Measurements from ENCODE around the gene GPR62.

The GPR62 gene

DNA sequence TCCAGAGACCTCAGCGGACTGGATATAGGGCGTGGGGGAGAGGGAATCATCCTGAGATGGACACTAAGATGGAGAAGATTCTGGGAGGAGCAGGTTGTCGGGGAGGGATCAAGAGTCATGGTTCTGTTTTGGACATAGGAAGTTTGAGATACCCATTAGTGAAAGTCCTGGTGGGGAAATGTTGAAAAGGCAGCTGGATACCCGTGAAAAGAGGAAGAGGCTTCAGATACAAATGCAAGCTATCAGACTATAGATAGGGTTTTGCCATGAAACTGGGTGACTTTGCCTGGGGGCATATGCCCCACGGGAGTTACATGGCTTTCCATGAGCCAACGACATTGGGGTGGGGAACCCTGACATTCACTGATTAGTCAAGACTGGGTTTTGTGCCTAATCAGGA is 1.1 kb upstream of the GPR62 start:
- in situ Hi-C loops (cut with MboI; ENCODE audit: low sequenced_read_pairs), result no loop called here

DNA sequence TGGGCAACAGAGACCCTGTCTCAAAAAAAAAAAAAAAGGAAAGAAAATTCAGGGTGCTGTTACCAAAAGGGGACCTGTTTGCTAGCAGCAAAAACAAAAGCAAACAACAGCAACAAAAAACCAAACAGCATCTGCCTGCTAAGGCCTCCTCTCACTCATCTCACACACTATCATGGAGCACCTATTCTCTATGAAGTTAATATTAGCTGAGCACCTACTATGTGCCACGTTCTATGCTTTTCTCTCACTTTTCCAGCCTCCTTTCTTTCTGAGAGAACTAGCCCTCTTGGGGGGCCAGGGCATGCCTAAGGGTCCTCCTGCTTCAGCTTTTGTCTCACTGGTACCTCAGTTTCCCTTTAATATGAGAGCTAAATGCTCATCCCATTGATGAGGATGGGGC is 468 bp upstream of the GPR62 start:
- in situ Hi-C loops (cut with MboI; ENCODE audit: low sequenced_read_pairs), result no loop called here

DNA sequence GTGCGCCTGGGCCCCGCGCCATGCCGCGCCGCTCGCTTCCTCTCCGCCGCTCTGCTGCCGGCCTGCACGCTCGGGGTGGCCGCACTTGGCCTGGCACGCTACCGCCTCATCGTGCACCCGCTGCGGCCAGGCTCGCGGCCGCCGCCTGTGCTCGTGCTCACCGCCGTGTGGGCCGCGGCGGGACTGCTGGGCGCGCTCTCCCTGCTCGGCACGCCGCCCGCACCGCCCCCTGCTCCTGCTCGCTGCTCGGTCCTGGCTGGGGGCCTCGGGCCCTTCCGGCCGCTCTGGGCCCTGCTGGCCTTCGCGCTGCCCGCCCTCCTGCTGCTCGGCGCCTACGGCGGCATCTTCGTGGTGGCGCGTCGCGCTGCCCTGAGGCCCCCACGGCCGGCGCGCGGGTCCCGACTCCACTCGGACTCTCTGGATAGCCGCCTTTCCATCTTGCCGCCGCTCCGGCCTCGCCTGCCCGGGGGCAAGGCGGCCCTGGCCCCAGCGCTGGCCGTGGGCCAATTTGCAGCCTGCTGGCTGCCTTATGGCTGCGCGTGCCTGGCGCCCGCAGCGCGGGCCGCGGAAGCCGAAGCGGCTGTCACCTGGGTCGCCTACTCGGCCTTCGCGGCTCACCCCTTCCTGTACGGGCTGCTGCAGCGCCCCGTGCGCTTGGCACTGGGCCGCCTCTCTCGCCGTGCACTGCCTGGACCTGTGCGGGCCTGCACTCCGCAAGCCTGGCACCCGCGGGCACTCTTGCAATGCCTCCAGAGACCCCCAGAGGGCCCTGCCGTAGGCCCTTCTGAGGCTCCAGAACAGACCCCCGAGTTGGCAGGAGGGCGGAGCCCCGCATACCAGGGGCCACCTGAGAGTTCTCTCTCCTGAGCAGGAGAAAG is 951 bp downstream of the GPR62 start:
- in situ Hi-C loops (cut with MboI; ENCODE audit: low sequenced_read_pairs), result no loop called here

DNA sequence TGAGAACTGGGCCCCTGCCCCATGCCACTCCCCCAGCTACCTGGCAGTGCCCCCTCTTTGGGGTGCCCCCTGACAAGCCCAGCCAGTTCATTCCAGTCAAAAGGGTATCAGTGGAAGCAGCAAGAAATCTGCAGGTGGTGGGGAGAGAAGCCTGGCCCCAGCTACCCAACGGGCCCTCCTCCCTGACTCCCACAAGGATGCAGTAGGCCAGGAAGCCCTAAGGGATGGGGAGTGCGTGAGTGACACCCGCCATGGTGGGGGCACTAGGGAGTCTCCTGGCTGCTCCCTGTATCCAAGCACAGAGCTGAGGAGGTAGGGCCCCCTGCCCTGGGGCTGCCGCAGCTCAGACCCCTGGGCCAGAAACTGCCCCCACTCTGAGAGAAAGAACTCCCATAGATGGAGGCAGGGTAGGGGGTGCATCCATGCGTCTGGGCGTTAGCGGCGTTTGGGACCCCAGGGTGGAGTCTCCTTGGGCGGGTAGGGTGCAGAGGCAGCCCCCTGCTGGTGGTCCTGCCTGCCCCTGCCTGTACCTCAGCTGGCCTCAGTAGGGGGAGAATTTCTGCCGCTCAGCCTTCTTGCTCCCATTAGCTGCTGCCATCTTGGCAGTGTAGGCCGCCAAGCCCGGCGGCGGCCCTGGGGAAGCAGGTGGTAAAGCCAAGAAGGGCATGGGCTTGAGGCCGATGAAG is 2.5 kb downstream of the GPR62 start:
- in situ Hi-C loops (cut with MboI; ENCODE audit: low sequenced_read_pairs), result no loop called here

DNA sequence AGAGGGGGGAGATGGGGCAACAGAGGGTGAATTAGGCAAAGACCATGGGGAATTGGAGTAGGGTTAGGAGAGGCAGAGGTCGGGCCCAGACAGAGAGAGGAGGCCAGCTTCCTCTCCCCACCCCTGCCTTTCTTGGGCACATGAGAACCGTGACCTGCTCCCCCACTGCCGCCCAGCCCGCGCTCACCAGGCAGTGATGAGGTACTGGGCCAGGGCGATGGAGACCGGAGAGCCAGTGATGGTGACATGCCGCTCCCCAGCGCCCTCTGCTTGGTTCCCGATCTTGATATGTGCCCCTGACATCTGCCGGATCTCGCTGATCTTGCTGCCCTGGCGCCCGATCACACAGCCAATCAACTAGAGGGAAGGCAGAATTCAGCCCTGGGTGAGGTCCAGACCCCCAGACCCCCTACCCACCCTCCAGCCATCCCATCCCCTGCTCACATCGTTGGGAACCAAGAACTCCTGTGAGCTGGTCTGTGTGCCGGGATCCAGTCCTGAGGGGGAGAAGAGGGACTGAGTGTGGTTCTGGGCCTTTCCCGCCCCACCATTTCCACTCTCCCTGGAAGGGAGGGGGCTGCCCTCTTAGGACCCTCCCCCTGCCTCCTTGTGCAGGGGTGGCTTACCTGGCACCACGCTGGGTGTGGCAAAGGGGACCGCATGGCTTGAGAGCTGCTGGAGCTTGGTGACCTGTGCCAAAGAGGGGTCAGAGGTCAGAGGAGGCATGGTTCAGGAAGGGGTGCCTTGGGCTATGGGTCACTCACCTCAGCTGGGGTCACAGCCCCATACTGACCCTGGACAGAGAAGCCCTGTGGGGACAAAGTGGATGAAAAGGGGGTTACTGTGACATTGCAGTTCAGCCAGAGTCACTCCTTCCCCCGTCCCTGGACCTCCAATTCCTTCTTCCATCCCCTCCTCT is 3.7 kb downstream of the GPR62 start:
- in situ Hi-C loops (cut with MboI; ENCODE audit: low sequenced_read_pairs), result no loop called here

DNA sequence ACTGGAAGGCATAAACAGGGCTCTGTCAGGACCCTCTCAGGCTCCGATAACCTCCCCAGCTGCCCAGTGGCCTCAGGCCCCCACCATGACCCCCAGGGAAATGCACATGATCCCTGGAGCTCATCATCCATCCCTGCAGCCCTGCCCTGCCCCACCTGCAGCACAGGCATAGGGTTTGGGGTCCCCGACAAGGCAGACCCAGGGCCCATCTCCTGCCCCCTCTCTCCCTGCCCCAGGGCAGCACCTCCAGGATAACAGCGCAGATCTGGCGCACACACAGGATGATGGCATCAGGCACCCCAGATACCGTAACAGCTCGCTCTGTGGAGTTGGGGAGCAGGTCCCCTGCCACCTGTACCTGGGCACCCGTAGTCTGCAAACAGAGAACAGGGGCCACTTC is 4.5 kb downstream of the GPR62 start:
- in situ Hi-C loops (cut with MboI; ENCODE audit: low sequenced_read_pairs), result no loop called here

DNA sequence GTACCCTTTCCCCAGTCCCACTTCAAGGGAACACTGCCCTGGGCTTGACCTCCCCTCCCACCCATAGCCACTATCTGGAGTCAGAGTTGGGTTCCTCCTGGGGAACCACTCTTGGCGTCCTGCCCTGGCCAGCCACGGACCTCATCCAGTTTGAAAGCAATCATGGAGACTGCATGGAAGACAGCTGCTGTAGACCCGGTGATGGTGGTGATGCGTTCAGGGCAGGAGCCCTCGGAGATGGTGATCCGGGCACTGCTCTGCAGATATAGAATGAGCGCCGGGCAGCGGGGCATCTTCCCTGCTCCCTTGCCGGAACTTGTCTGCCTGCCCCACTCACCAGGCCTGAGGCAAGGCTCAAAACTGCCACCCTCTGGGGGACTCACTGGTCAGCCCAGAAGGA is 5.2 kb downstream of the GPR62 start:
- in situ Hi-C loops (cut with MboI; ENCODE audit: low sequenced_read_pairs), result no loop called here

DNA sequence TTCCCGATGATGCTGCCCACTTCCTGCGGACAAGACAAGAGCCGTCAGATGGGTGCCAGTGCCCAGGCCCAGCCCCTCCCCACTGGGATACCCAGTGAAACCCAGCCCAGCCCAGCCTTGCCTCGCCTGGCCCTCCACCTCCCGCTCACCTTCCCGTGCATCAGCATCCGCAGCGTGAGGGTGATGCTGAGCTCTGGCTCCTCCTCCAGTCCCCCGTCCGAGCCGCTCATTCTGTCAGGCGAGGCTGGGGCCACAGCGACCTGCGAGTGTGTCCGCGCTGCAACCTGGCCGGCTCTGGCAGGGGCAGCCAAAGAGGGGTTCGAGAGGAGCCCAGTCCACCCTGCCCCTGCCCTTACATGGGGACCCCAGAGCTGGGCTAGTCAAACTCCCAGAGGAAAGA is 5.8 kb downstream of the GPR62 start:
- in situ Hi-C loops (cut with MboI; ENCODE audit: low sequenced_read_pairs), result no loop called here

DNA sequence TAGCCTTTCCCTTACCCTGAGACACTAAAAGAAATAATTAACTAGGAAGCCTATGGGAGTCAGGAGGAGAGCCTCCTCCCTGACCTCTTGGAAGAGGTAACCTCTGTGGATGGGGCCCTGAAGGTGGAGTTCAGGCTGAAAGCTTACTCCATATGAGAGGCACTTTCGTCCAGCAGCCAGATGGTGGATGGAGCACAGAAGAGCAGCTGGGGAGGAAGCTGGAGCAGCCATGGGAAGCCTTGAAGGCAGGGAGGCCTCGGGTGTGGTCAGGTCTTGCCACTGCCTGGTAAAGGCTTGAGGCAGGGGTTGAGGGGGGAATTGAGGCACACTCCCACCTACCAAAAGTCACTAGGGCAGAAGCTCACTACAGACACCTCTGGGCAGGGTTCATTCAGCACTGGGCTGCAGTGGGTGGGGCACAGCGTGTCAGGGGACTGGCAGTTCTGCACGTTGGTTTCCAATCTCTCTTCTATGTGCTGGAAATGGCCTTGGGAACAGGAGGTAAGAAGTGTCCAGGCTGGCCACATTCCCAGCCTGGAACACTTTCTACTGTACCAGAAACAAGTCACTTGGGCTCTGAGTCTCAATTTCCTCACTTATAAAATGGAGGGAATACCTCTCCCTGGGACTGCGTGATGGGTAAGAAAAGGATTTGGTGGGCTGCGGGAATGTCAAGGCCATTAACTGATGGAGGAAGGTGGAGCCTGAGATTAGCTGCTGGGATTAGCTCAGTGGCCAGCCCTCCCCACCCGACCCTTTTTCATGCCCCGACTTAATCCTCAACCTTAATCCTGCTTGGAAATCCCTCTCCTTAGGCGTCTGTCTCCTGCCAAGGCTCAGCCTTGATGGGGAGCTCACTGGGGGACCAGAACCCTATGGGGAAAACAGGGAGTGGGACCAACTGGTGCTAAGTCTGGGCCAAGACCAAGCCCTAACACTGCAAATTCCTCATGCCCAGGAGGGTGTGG is 6.7 kb downstream of the GPR62 start:
- in situ Hi-C loops (cut with MboI; ENCODE audit: low sequenced_read_pairs), result no loop called here

DNA sequence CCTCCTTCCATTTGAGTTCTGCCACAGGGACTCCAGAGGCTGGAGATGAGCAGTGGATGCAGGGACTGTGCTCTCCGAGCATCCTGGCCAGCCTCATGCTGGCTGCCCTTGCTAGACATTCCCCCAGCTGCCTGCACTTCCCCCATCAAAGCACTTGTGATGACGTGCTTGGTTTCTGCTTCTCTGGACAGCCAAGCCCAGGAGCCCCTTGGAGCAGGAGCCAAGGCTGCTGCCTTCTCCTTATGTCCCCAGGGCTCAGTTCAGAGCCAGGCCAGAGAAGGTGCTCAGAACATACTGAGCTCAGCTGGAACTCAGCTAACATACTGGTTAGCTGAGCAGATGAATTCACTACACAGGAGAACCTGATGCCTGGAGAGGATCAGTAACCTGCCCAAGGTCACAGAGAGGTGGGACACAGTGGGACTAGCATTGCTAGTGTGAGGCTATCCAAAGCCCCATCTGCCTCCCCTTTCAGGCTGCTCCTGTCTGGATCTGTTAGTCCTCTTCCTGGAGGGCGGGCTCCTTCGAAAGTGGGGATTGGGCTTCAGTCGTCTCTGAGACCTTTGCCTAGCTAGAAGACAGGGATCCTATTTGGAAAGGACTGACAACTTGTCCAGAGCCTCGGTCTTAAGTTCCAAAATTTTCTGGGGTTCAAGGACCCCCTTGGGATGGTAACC is 7.8 kb downstream of the GPR62 start:
- in situ Hi-C loops (cut with MboI; ENCODE audit: low sequenced_read_pairs), result no loop called here

DNA sequence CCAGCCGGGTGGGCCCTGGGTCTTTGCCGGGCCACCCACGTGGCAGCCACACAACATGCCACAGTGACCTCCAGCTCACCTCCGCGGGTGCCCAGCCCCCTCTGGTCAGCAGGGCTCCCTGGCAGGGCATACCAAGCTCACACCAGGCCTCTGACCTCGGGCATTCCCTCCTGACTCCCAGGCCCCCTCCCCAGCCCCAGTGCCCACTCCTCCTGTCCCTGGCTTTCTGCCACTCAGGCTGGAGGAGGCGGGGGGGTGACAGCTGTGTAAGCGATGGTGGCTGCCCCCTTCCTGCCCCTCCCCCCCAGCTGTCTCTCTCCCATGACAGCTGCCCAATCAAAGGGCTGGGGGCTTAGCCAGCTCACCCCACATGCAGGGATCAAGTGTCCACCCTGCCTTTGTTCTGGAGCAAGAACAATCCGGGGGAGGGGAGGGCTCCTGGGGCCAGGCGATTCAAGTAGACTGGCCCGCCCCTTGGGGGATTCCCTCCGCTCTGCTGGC is 8.8 kb downstream of the GPR62 start:
- in situ Hi-C loops (cut with MboI; ENCODE audit: low sequenced_read_pairs), result no loop called here

DNA sequence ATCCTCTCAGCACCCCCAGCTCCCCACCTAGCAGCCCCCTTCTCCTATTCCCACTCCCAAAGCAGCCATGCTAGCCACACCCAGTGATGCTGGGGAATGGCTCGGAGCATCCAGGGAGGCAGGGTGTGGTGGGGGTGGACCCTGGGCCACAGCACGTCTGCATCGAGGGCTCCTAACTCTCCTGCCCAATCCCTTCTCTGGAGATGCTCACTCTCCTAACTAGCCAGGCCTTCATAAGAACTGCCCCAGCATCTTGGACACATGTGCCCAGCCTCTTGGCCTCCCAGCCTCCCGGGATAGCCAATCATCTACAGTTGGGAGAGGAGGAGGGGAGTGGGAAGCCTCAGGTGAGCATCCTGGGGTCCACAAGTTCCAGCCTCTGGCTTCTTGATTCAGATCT is 9.3 kb downstream of the GPR62 start:
- in situ Hi-C loops (cut with MboI; ENCODE audit: low sequenced_read_pairs), result no loop called here

DNA sequence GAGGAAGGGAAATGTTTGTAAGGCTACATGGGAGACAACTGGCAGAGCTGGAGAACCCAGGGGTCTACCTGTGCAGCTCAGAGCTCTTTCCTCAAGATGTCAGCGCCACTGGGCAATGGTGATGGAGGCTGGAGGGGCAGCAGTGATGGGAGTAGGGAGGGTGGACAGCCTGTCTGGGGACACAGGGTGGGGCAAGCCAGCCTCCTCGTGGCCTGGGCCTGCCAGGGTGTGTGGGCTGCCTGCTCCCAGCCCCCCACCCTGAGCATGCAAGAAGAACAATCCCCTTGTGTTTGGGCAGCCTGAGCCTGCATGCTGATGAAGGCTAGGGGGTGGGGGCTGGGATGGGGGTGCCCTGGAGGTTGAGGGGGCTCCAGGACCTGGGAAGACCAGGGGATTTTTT is 10.8 kb downstream of the GPR62 start:
- in situ Hi-C loops (cut with MboI; ENCODE audit: low sequenced_read_pairs), result no loop called here

DNA sequence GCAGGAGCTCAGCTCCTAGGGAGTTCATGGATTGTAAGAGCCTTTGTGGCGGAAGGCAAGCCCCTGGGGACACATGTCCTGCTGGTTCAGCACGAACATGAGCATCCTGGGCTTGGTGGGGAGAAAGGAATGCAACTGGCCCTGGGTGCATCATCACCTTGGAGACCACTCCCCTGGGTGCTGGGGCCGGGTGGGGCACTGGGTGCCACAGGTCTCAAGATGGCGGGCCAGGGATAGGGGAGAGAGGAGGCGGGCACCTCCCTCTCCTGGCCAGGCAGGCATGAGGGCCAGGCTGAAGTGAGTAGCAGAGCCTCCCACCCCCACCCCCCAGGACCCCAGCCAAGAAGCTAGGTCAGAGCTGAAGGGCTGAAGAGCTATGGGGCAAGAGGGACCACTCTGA is 11.3 kb downstream of the GPR62 start:
- in situ Hi-C loops (cut with MboI; ENCODE audit: low sequenced_read_pairs), result no loop called here

DNA sequence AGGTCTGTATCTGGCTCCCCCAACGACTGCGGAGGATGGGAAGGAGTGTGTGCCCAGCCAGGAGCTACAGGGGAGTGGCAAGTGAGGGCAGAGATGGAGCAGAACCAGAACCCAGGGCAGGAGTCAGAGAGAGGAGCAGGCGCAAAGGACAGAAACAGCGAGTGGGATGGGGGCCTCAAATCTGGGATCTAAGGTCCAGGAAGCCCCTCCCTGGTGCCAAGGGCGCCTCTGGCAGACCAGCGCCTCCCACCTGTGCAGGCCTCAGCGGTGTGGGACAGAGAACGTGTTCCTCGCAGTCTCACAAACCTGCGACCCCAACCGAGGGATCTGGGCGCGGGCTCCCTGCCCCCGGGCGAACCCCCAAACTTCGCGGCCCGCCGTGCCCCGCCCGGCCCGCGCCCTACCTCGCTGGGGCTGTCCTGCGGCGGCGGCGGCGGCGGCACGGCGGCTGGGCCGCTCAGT is 11.8 kb downstream of the GPR62 start:
- in situ Hi-C loops (cut with MboI; ENCODE audit: low sequenced_read_pairs), result no loop called here

DNA sequence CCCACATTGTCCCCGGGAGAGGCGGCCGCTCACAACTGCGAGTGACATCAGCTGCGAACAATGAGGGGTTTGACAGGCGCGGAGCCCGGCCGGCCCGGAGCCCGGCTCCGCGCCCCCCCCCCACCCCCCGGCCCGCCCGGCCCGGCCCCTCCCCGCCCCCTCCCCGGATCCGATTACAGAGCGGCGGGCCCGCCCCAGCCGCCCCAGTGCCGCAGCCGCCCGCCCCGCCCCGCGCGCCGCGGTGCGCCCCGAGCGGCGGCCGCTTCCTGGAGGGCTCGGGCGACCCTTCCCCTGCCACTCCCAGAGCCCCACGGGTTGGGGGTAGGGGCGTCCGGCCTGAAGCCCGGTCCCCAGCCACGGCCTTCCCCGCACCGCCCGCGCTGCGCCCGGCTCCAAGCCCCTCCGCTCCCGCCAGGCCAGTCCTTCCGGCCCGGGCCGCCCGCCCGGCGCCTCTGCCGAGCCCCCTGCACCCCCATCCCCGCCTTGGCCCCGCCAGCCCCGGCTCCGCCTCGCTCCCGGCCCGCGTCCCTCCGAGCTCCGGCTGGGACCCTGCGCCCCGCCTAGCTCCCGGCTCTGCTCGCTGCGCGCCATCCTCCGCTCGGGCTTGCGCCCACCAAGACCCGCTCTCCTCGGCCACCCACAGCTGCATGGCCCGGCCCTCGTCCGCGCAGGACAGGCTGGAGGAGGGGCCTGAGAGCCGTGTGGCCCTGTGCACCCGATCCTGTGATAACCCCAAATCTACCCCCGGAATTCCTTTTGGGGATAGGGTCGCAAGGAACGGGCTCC is 12.4 kb downstream of the GPR62 start, which contains the start of gene PCBP4:
Gene PCBP4 (minus strand): TSS at position 71 of the 786 bp plus-strand sequence. CDS start 6,214 bp downstream, outside the sequence.
- in situ Hi-C loops (cut with MboI; ENCODE audit: low sequenced_read_pairs), result no loop called here

DNA sequence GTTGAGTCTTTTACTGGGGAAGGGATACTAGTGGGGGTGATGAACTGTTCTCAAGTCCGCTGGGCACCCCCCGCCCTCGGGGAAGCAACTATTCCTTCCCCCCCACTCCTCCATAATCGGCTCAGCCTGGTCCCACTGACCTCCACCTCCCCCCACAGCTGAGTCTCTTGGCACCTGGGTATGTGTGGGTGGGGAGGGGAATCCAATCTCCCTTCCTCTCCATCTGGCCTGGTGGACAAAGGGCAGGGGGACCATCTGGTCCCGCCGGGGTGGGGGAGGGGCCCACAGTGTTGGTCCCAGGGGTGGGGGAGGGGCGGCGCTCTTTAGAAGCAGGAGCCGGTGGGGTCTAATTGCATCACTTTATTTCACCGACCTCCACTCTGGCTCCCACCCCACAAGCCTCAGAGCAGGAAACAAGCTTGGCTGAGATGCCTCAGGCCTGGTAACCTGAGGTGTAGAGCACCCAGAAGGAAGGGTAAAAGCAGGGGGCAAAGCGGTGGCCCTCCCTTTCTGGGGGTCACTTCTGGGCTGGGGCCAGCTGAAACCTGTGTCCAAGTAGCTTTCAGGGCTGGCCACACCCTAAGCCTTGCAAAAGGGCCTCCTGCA is 13.1 kb downstream of the GPR62 start:
- in situ Hi-C loops (cut with MboI; ENCODE audit: low sequenced_read_pairs), result no loop called here

Measured in HL-60/S4 (cell line).